Activated CD8-positive, alpha-beta memory T cell treated with anti-CD3 and anti-CD28 coated beads, Interleukin-2, amount 10 ng/mL, durations not matched to agents 7 days and 5 days (primary cell): ENCODE results near the gene STARD3NL. TPM values are rescaled to one million over a fixed set of nuclear protein-coding genes. Genes with fewer than 3 reads are reported as not detected.
"Not testable (repeated sequence)": the region's sequence is repeated elsewhere in the genome, so short reads cannot be mapped to it uniquely, and the experiment has no call there.

Experiments used
- ATAC-seq: fragments of 150-1000 bp; cut with Tn5 transposase; one replicate; pipeline ENCODE4 v1.10.0; 2021; ENCODE audit warnings: moderate library complexity
- CTCF ChIA-PET: fragments of 350-600 bp; sonication (Branson Sonifier 250); formaldehyde crosslinking; loops from one replicate; lab custom pipeline; 2021; ENCODE audit warnings: antibody characterized with exemption; lab: Charles Lee
- DNase-seq: peaks from one replicate; pipeline ENCODE4 v3.0.0-alpha.2; 2020
- H3K27ac Mint-ChIP-seq: one replicate; pipeline ENCODE4 v1.8.0; 2021; ENCODE audit warnings: mild to moderate bottlenecking, mixed read lengths
- H3K27me3 Mint-ChIP-seq: one replicate; pipeline ENCODE4 v1.8.0; 2021; ENCODE audit warnings: mixed read lengths
- H3K36me3 Mint-ChIP-seq: one replicate; pipeline ENCODE4 v1.8.0; 2021; ENCODE audit warnings: mild to moderate bottlenecking, mixed read lengths
- H3K4me1 Mint-ChIP-seq: one replicate; pipeline ENCODE4 v1.8.0; 2021; ENCODE audit warnings: mixed read lengths
- H3K4me3 Mint-ChIP-seq: one replicate; pipeline ENCODE4 v1.8.0; 2021; ENCODE audit warnings: mild to moderate bottlenecking, moderate library complexity, mixed read lengths
- H3K9me3 Mint-ChIP-seq: one replicate; pipeline ENCODE4 v1.8.0; 2022; ENCODE audit warnings: low read depth, mixed read lengths
- total RNA-seq, 2 experiments: library from RNA; stranded (reverse); gene quantifications; one replicate each; pipeline ENCODE4 v1.2.3, GENCODE V29; 2021

Gene STARD3NL
- total RNA-seq, 2 experiments from 2014 or later: 31.9 to 40.0 TPM

DNA sequence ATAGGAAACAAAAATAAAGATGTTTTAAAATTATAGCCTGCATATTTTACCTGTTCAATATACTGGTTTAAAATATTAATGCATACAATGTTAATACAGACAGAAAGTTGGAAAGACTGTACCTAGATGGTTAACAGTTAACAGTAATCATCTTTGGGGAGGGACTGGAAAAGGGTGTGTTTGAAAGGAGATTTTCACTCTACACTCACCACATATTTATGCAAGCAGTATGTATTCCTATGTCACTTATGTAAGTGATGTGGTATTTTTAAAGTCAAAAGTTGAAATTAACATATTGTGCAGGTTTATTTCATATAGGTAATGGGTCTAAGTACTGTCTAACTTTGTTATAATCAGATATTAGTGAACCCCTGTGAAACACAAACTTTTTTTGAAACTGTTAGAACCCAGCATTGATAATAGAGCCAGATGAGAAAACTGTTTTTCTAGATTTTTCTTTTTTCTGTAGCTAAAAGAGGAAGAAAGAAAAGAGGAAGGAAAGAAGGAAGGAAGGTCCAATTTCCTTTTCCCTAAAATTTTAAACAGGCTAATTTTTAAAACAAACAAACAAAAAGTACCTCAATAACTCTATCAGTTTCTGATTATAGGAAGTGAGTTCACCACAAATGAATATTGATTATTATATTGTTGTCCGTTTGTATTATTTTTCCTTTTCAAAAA is 9.0 kb upstream of the STARD3NL start:
- peaks cover 3% of the 10 kb centered on the region for H3K9me3 Mint-ChIP-seq
- CTCF ChIA-PET: interaction anchor here (2.0 kb wide), 1 partner anchor 200 kb away, joined by 8 read pairs; no protein-coding TSS in a partner anchor
- H3K4me1 Mint-ChIP-seq: peaks cover 31% of the 10 kb centered on the region
- peaks cover 3% of the 10 kb centered on the region for H3K36me3 Mint-ChIP-seq
- no peak overlapping the region for H3K4me3 Mint-ChIP-seq
- DNase-seq (no peak), ATAC-seq (no peak)
- peaks cover 8% of the 10 kb centered on the region for H3K27me3 Mint-ChIP-seq
- no peak overlapping the region for H3K27ac Mint-ChIP-seq

DNA sequence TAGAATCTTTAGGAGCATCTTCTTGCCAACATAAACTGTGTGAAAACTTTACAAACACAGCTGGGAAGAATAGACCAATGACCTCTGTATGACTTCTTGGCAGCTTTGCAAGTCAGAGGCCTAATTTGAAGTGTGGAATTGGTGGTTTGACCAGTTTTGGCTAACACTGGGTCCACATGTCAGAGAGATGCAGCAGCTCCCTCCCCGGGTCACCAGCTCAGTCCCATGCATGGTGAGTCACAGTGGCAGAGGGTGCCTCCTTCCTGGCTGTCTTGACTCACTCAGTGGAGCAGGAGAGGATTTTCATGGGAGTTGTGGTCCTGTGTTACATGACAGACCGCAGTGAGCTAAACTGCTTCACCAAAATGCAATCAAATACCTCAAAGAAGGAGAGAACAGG is 8.2 kb upstream of the STARD3NL start:
- Mint-ChIP-seq H3K27ac (no peak overlapping the region), H3K36me3 (peaks cover 3% of the 10 kb centered on the region), H3K9me3 (peaks cover 3% of the 10 kb centered on the region), H3K27me3 (peaks cover 2% of the 10 kb centered on the region), H3K4me3 (no peak overlapping the region), H3K4me1 (peaks cover 31% of the 10 kb centered on the region)
- CTCF ChIA-PET: interaction anchor here (2.0 kb wide), 1 partner anchor 200 kb away, joined by 8 read pairs; no protein-coding TSS in a partner anchor
- ATAC-seq (no peak), DNase-seq (no peak)

- Mint-ChIP-seq H3K27me3 (peaks cover 2% of the 10 kb centered on the region), H3K9me3 (peaks cover 3% of the 10 kb centered on the region), H3K27ac (no peak overlapping the region), H3K4me1 (peaks cover 36% of the 10 kb centered on the region), H3K36me3 (peaks cover 3% of the 10 kb centered on the region), H3K4me3 (peak overlapping the region; percentile 9)
- DNase-seq: no peak
- peak; percentile 51 for ATAC-seq
- CTCF ChIA-PET: interaction anchor here (1.4 to 1.5 kb wide), 2 partner anchors 197 to 198 kb away, joined by 3 to 5 read pairs; no protein-coding TSS in a partner anchor
Observed at GRCh38 chr7:38171623-38172391, 6.2 kb upstream of the STARD3NL start.

GRCh38 chr7:38175547-38175946 is 2.5 kb upstream of the STARD3NL start:
- not testable (repeated sequence) for ATAC-seq
- peaks cover 49% of the 10 kb centered on the region for H3K4me1 Mint-ChIP-seq

DNA sequence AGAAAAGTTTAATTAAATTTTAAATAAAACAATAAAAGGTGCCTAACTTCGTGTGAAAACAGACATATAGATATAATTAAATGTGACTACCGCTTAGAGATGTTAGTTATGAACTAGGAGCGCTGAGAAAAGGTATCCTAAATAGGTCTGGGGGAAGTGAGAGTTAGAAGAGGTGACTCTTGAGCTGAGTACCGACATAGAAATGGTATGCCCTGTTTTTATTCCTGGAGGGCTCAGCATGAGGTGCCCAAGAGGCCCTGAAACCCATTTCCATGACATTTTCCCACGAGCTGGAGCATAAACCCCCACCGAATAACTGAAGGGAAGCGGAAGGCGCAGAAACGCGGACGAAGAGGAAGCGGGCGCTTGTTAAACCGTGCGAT is 433 bp upstream of the STARD3NL start:
- Mint-ChIP-seq H3K4me3 (peak overlapping the region; percentile 94), H3K9me3 (peaks cover 2% of the 10 kb centered on the region), H3K27ac (peak overlapping the region; percentile 92), H3K27me3 (no peaks in the 10 kb centered on the region), H3K4me1 (peaks cover 42% of the 10 kb centered on the region), H3K36me3 (peaks cover 3% of the 10 kb centered on the region)
- CTCF ChIA-PET: interaction anchor here (1.0 to 1.8 kb wide), 5 partner anchors 21 to 191 kb away, joined by 3 to 12 read pairs (median 6); no protein-coding TSS in a partner anchor
- ATAC-seq (no peak), DNase-seq (no peak)

More at GRCh38 chr7:38175547-38175946, 2.5 kb upstream of the STARD3NL start:
- H3K4me3 Mint-ChIP-seq, H3K36me3 Mint-ChIP-seq, DNase-seq, H3K9me3 Mint-ChIP-seq, H3K27ac Mint-ChIP-seq, H3K27me3 Mint-ChIP-seq: not testable (repeated sequence)
- CTCF ChIA-PET: interaction anchor here (1.0 kb wide), 1 partner anchor 194 kb away, joined by 4 read pairs; no protein-coding TSS in a partner anchor

GRCh38 chr7:38178695-38179344 is 775 bp downstream of the STARD3NL start:
- H3K27ac Mint-ChIP-seq: peak overlapping the region; percentile 91
- DNase-seq: no peak
- CTCF ChIA-PET: interaction anchor here (1.4 to 3.9 kb wide), 4 partner anchors 37 to 190 kb away, joined by 6 to 24 read pairs (median 10); no protein-coding TSS in a partner anchor
- H3K4me1 Mint-ChIP-seq: peaks cover 39% of the 10 kb centered on the region
- peak; percentile 42 for ATAC-seq
- H3K36me3 Mint-ChIP-seq: peaks cover 8% of the 10 kb centered on the region
- H3K9me3 Mint-ChIP-seq: peaks cover 1% of the 10 kb centered on the region
- peak overlapping the region; percentile 94 for H3K4me3 Mint-ChIP-seq
- H3K27me3 Mint-ChIP-seq: no peaks in the 10 kb centered on the region

- DNase-seq: no peak
- H3K4me3 Mint-ChIP-seq: peak overlapping the region; percentile 94
- CTCF ChIA-PET: interaction anchor here (1.3 to 3.9 kb wide), 5 partner anchors 9 to 189 kb away, joined by 4 to 24 read pairs (median 5); no protein-coding TSS in a partner anchor
- no peak for ATAC-seq
- peak overlapping the region; percentile 34 for H3K27ac Mint-ChIP-seq
- H3K36me3 Mint-ChIP-seq: peaks cover 12% of the 10 kb centered on the region
- no peaks in the 10 kb centered on the region for H3K27me3 Mint-ChIP-seq
- H3K9me3 Mint-ChIP-seq: no peaks in the 10 kb centered on the region
- peaks cover 38% of the 10 kb centered on the region for H3K4me1 Mint-ChIP-seq
Observed at GRCh38 chr7:38179776-38180226, 1.8 kb downstream of the STARD3NL start.

DNA sequence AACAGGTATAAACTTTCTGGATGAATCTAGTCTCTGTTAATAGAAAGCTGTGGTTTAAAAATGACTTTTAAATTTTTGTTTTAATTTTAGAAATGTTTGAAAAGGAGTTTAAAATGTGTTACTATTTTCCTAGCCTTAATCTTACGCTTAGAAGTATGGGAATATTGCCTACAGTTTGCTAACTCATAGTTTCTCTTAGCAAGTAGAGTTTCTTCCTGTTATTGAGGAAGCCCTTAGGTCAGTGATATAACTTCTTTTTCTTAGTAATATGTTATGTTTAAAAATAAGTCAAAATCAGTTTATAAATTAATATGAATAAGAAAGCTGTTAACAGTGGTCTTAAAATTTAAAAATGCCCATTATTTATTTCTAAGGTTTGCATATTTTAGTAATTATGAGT is 3.1 kb downstream of the STARD3NL start:
- Mint-ChIP-seq H3K4me1 (peaks cover 37% of the 10 kb centered on the region), H3K36me3 (peaks cover 20% of the 10 kb centered on the region), H3K27ac (no peak overlapping the region), H3K4me3 (no peak overlapping the region), H3K27me3 (no peaks in the 10 kb centered on the region), H3K9me3 (no peaks in the 10 kb centered on the region)
- ATAC-seq (no peak), DNase-seq (no peak)
- CTCF ChIA-PET: interaction anchor here (1.3 to 3.9 kb wide), 4 partner anchors 10 to 188 kb away, joined by 4 to 24 read pairs (median 7); no protein-coding TSS in a partner anchor

GRCh38 chr7:38182450-38182849 is 4.4 kb downstream of the STARD3NL start:
- H3K9me3 Mint-ChIP-seq: no peaks in the 10 kb centered on the region
- peaks cover 31% of the 10 kb centered on the region for H3K4me1 Mint-ChIP-seq
- no peaks in the 10 kb centered on the region for H3K27me3 Mint-ChIP-seq
- H3K4me3 Mint-ChIP-seq: no peak overlapping the region
- ATAC-seq (no peak), DNase-seq (no peak)
- CTCF ChIA-PET: interaction anchor here (0.7 to 3.9 kb wide), 2 partner anchors 186 to 192 kb away, joined by 3 to 24 read pairs; no protein-coding TSS in a partner anchor
- H3K36me3 Mint-ChIP-seq: peaks cover 21% of the 10 kb centered on the region
- H3K27ac Mint-ChIP-seq: no peak overlapping the region

DNA sequence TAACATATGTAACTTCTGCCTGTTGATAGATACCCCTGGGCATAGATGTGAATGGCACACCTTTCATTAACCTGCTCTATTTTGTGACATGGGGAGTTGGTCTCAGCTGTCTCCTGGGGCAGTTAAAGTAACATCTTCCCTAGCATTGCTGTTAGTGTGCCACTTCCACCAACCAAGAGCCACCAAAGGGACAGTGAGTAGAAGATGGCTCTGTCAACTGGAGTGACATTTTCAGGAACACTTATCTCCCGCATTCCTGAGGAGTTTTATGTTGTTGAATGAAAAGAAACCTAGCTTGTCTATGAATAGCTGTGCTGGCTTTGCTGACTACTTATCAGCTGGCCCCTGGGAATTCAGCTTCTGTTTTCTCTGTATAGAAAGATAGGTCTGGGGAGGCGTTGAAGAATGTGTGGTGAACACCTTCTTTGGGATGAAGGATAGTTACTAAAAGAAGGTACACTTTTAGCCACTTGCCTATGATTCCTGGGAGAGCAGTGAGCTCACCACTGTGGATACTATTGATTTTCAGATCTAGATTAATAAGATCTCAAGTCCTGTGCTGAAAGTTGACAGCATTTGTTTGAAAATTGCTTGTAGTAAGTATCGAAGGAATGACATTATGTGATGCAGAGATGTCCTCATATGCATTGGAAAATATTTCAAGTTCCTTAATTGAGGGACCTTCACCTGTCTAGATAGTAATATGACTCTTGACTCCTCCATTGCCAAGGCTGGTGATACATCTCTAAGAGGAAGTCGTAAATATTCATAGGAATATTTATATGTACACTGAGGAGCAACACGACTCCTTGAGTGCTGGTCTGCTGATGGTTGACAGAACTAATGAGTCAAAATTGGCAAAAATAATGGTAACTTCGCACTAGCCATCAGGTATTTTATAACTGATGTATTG is 7.6 kb downstream of the STARD3NL start:
- peaks cover 34% of the 10 kb centered on the region for H3K36me3 Mint-ChIP-seq
- peaks cover 16% of the 10 kb centered on the region for H3K4me1 Mint-ChIP-seq
- H3K9me3 Mint-ChIP-seq: no peaks in the 10 kb centered on the region
- CTCF ChIA-PET: interaction anchor here (1.4 to 3.5 kb wide), 2 partner anchors 30 to 184 kb away, joined by 4 to 14 read pairs; no protein-coding TSS in a partner anchor
- no peak for ATAC-seq
- no peak for DNase-seq
- H3K27me3 Mint-ChIP-seq: no peaks in the 10 kb centered on the region
- H3K4me3 Mint-ChIP-seq: no peak overlapping the region
- H3K27ac Mint-ChIP-seq: no peak overlapping the region

DNA sequence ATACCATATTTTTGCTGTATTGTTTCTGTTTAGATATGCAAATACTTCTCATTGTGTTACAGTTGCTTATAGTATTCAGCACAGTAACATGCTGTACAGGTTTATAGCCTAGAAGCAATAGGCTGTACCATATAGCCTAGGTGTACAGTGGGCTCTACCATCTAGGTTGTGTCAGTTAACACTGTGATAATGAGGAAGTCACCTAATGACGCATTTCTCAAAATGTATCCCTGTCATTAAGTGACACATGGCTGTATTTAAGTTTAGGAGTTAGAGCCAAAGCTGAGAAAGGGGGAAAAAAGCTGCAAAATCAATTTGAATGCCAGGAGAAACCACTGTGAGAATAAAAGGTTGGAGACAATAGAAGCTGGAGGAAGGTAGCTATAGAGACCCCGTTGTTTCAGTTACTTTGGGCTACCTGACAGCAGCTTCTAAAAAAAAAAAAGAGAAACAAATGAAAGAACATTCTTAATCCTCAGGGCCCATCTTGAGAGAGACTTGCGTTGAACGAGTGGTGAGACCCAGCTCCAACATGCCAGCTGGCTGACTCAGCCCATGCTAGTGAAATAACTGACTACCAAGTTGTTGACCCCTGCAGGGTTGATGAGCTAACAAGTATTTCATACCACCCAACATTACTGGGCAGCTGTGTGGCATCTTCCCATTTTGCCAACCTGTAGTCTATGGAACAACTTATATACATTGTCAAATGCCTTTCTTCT is 8.7 kb downstream of the STARD3NL start:
- DNase-seq (no peak), ATAC-seq (no peak)
- H3K4me1 Mint-ChIP-seq: peaks cover 16% of the 10 kb centered on the region
- H3K9me3 Mint-ChIP-seq: no peaks in the 10 kb centered on the region
- CTCF ChIA-PET: interaction anchor here (1.4 to 3.5 kb wide), 3 partner anchors 12 to 182 kb away, joined by 4 to 14 read pairs (median 4); no protein-coding TSS in a partner anchor
- H3K27me3 Mint-ChIP-seq: no peaks in the 10 kb centered on the region
- H3K4me3 Mint-ChIP-seq: no peak overlapping the region
- H3K27ac Mint-ChIP-seq: no peak overlapping the region
- H3K36me3 Mint-ChIP-seq: peaks cover 42% of the 10 kb centered on the region
